ENCODE results near the gene BMP3. TPM values are rescaled to one million over a fixed set of nuclear protein-coding genes. Genes with fewer than 3 reads are reported as not detected.

Gene BMP3
- total RNA-seq, 1 experiment from 2014 or later: not detected

DNA sequence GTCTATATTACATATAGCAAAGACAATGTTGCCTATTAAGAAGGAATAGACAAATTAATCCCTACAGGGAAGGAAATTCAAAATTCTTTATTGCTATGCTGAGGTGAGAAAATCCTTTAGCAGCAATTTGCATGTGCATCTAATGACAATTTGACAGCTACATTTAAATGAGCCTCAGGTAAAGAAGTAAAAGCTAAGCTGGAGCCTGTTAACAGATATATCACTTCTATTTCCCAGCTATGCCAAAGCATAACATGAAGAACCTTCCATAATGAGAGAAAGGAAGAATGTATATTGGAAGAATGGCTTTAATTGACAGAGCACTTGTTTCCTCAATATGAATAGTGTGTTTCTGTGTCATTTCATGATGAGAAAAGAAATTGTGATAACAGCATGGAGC is 71.6 kb downstream of the BMP3 start:
- H3K27ac Mint-ChIP-seq (ENCODE audit: unreplicated experiment): no peak overlapping the region
- Histone ChIP-seq H3K4me1 (no peaks in the 10 kb centered on the region), H3K9me3 (no peaks in the 10 kb centered on the region), H3K4me3 (ENCODE audit: low read depth, low read length) (no peak overlapping the region), H3K27me3 (replicated peaks; ENCODE audit: control insufficient read depth, insufficient read depth, low read length) (no peaks in the 10 kb centered on the region), H3K36me3 (ENCODE audit: control insufficient read depth, insufficient read depth, low read length) (no peaks in the 10 kb centered on the region)
- CTCF ChIA-PET: no interaction called here
- intact Hi-C loops (cut with micrococcal nuclease; ENCODE audit: unreplicated experiment): no loop called here
- H3K9me3 Mint-ChIP-seq (ENCODE audit: unreplicated experiment): peaks cover 4% of the 10 kb centered on the region
- H3K27me3 Mint-ChIP-seq (ENCODE audit: insufficient read depth, unreplicated experiment): no peaks in the 10 kb centered on the region
- H3K4me1 Mint-ChIP-seq (ENCODE audit: low read depth, unreplicated experiment): no peaks in the 10 kb centered on the region
- H3K36me3 Mint-ChIP-seq (ENCODE audit: insufficient read depth, unreplicated experiment): no peaks in the 10 kb centered on the region
- TF ChIP-seq, protein P1, sequence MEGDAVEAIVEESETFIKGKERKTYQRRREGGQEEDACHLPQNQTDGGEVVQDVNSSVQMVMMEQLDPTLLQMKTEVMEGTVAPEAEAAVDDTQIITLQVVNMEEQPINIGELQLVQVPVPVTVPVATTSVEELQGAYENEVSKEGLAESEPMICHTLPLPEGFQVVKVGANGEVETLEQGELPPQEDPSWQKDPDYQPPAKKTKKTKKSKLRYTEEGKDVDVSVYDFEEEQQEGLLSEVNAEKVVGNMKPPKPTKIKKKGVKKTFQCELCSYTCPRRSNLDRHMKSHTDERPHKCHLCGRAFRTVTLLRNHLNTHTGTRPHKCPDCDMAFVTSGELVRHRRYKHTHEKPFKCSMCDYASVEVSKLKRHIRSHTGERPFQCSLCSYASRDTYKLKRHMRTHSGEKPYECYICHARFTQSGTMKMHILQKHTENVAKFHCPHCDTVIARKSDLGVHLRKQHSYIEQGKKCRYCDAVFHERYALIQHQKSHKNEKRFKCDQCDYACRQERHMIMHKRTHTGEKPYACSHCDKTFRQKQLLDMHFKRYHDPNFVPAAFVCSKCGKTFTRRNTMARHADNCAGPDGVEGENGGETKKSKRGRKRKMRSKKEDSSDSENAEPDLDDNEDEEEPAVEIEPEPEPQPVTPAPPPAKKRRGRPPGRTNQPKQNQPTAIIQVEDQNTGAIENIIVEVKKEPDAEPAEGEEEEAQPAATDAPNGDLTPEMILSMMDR (IDR thresholded peaks at IDR 0.05; ENCODE audit: insufficient read depth in 1 of 2, low read depth in 1 of 2, low read length in 1 of 2, severe bottlenecking in 1 of 2, unreplicated experiment in 1 of 2): no peak
- no peak overlapping the region for H3K4me3 Mint-ChIP-seq (ENCODE audit: unreplicated experiment)
- POLR2A ChIA-PET: no interaction called here
- no TSS peak for BruUV-seq (replicated peaks)
- no peak for DNase-seq

DNA sequence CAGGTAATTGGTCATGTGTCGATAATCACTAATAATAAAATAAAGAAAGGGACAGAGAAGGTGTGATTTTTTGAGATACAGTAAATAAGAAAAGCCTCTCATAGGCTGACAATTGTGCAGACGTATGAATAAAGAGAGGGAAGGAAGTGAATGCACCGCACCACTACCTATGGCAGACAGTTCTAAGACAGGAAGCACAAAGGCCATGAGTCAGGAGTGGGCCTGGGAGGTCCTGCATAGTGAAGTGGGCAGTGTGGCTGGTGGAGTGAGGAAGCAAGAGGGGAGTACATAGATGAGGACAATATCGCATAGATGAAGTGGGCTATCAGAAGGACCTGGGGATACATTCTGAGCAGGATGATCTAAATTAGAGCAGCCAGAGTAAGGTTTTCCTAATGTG is 75.6 kb downstream of the BMP3 start:
- TF ChIP-seq, protein P1 (IDR thresholded peaks at IDR 0.05; ENCODE audit: insufficient read depth in 1 of 2, low read depth in 1 of 2, low read length in 1 of 2, severe bottlenecking in 1 of 2, unreplicated experiment in 1 of 2): no peak
- Mint-ChIP-seq H3K4me3 (ENCODE audit: unreplicated experiment) (no peak overlapping the region), H3K36me3 (ENCODE audit: insufficient read depth, unreplicated experiment) (no peaks in the 10 kb centered on the region), H3K4me1 (ENCODE audit: low read depth, unreplicated experiment) (no peaks in the 10 kb centered on the region), H3K27me3 (ENCODE audit: insufficient read depth, unreplicated experiment) (no peaks in the 10 kb centered on the region), H3K27ac (ENCODE audit: unreplicated experiment) (no peak overlapping the region), H3K9me3 (ENCODE audit: unreplicated experiment) (peaks cover 10% of the 10 kb centered on the region)
- Histone ChIP-seq H3K4me3 (ENCODE audit: low read depth, low read length) (no peak overlapping the region), H3K9me3 (no peaks in the 10 kb centered on the region), H3K36me3 (ENCODE audit: control insufficient read depth, insufficient read depth, low read length) (no peaks in the 10 kb centered on the region), H3K4me1 (no peaks in the 10 kb centered on the region), H3K27me3 (replicated peaks; ENCODE audit: control insufficient read depth, insufficient read depth, low read length) (no peaks in the 10 kb centered on the region)
- DNase-seq: no peak
- no TSS peak for BruUV-seq (replicated peaks)
- CTCF ChIA-PET: no interaction called here
- intact Hi-C loops (cut with micrococcal nuclease; ENCODE audit: unreplicated experiment): no loop called here
- POLR2A ChIA-PET: no interaction called here

Other genes starting within 250 kb of the BMP3 start
- gene PRKG2, start 184.5 kb downstream of the BMP3 start, total RNA-seq (2022): 3.2 and 5.6 TPM in 2 replicates